GM23338 (cell line): ENCODE results near the gene KCTD10. TPM values are rescaled to one million over a fixed set of nuclear protein-coding genes. Genes with fewer than 3 reads are reported as not detected.

Experiments used
- ATAC-seq: fragments of 200-7000 bp; cut with Tn5 transposase; 3 replicates; pipeline ENCODE4 v1.9.1; 2020
- DNase-seq: peaks from one replicate; pipeline ENCODE4 v3.0.0-alpha.2; 2015; ENCODE audit warnings: low spot score
- H2AFZ ChIP-seq: fragments of 200-600 bp; sonication (generic); 2 replicates; pipeline ENCODE4 v1.8.0; 2016; ENCODE audit warnings: antibody characterized with exemption, mild to moderate bottlenecking, moderate library complexity
- H3F3A ChIP-seq: fragments of 200-600 bp; sonication (generic); replicated peaks from 2 replicates; pipeline ENCODE4 v1.8.0; 2017; ENCODE audit warnings: antibody characterized with exemption, mixed run types, low read depth
- H3K27ac ChIP-seq: fragments of 200-600 bp; sonication (generic); 2 replicates; pipeline ENCODE4 v1.6.1; 2016; ENCODE audit warnings: low read depth
- H3K27me3 ChIP-seq: fragments of 200-600 bp; sonication (generic); 2 replicates; pipeline ENCODE4 v1.8.0; 2016; ENCODE audit warnings: mild to moderate bottlenecking, mixed run types, moderate library complexity; ENCODE audit not compliant: insufficient read depth
- H3K36me3 ChIP-seq: fragments of 200-600 bp; sonication (generic); 2 replicates; pipeline ENCODE4 v1.8.0; 2016; ENCODE audit warnings: mild to moderate bottlenecking; ENCODE audit not compliant: insufficient read depth
- H3K4me1 ChIP-seq: fragments of 200-600 bp; sonication (generic); 2 replicates; pipeline ENCODE4 v1.8.0; 2016; ENCODE audit warnings: mild to moderate bottlenecking, moderate library complexity; ENCODE audit not compliant: insufficient read depth
- H3K4me2 ChIP-seq: fragments of 200-600 bp; sonication (generic); 2 replicates; pipeline ENCODE4 v1.7.1; 2017; ENCODE audit warnings: mixed run types
- H3K4me3 ChIP-seq: fragments of 200-600 bp; sonication (generic); 2 replicates; pipeline ENCODE4 v1.6.1; 2016; ENCODE audit warnings: mixed run types
- H3K79me2 ChIP-seq: fragments of 200-600 bp; sonication (generic); replicated peaks from 2 replicates; pipeline ENCODE4 v1.8.0; 2017; ENCODE audit warnings: mild to moderate bottlenecking; ENCODE audit not compliant: insufficient read depth
- H3K9me2 ChIP-seq: fragments of 200-600 bp; sonication (generic); 2 replicates; pipeline ENCODE4 v1.8.0; 2017; ENCODE audit not compliant: insufficient read depth
- H4K20me1 ChIP-seq: fragments of 200-600 bp; sonication (generic); replicated peaks from 2 replicates; pipeline ENCODE4 v1.8.0; 2017; ENCODE audit warnings: mild to moderate bottlenecking; ENCODE audit not compliant: insufficient read depth
- H3K27ac Mint-ChIP-seq: 2 replicates; pipeline ENCODE4 v1.8.0; 2020; ENCODE audit warnings: inconsistent platforms, mild to moderate bottlenecking, moderate library complexity, mixed read lengths
- H3K27me3 Mint-ChIP-seq: 3 replicates; pipeline ENCODE4 v1.8.0; 2022; ENCODE audit warnings: low read depth, mild to moderate bottlenecking, moderate library complexity, mixed read lengths, inconsistent platforms; ENCODE audit not compliant: insufficient read depth, poor library complexity
- H3K36me3 Mint-ChIP-seq: 3 replicates; pipeline ENCODE4 v1.8.0; 2021; ENCODE audit warnings: low read depth, mild to moderate bottlenecking, inconsistent platforms, moderate library complexity, mixed read lengths
- H3K4me1 Mint-ChIP-seq: 3 replicates; pipeline ENCODE4 v1.8.0; 2020; ENCODE audit warnings: mild to moderate bottlenecking, inconsistent platforms, mixed read lengths
- H3K4me3 Mint-ChIP-seq: 3 replicates; pipeline ENCODE4 v1.8.0; 2021; ENCODE audit warnings: moderate library complexity, mild to moderate bottlenecking, inconsistent platforms, mixed read lengths
- H3K9me3 Mint-ChIP-seq: 3 replicates; pipeline ENCODE4 v1.8.0; 2020; ENCODE audit warnings: moderate library complexity, mild to moderate bottlenecking, inconsistent platforms, mixed read lengths
- CREB1 ChIP-seq: fragments of 250-450 bp; sonication (Bioruptor Pico); IDR thresholded peaks from 2 replicates; pipeline ENCODE4 v1.5.0; 2020; ENCODE audit warnings: low read depth, mild to moderate bottlenecking, moderate library complexity
- CTCF ChIP-seq, 2 experiments: fragments of 200-600 bp in 1 of 2; sonication (generic) in 1 of 2; conservative IDR thresholded peaks; 2 replicates each; pipeline versions ENCODE4 v1.5.1 to v1.6.1; 2016 to 2017; ENCODE audit warnings: antibody characterized with exemption in 2 of 2, low read depth in 2 of 2, mild to moderate bottlenecking in 2 of 2, moderate library complexity in 1 of 2
- ETS1 ChIP-seq: IDR thresholded peaks from 2 replicates; pipeline ENCODE4 v1.6.1; 2016; ENCODE audit warnings: antibody characterized with exemption
- EZH2 ChIP-seq: fragments of 200-600 bp; sonication (generic); IDR thresholded peaks from one replicate; pipeline ENCODE4 v1.8.0; 2017; ENCODE audit warnings: antibody characterized with exemption, mild to moderate bottlenecking, low read depth; ENCODE audit not compliant: unreplicated experiment
- EZH2phosphoT487 ChIP-seq: fragments of 200-600 bp; sonication (generic); IDR thresholded peaks from one replicate; pipeline ENCODE4 v1.8.1; 2018; ENCODE audit warnings: antibody characterized with exemption; ENCODE audit not compliant: unreplicated experiment
- JUNB ChIP-seq: IDR thresholded peaks from one replicate; pipeline ENCODE4 v1.6.1; 2016; ENCODE audit warnings: antibody characterized with exemption; ENCODE audit not compliant: unreplicated experiment
- NANOG ChIP-seq: IDR thresholded peaks from 2 replicates; pipeline ENCODE4 v1.6.1; 2016; ENCODE audit warnings: antibody characterized with exemption, borderline replicate concordance
- POLR2AphosphoS5 ChIP-seq: IDR thresholded peaks from 2 replicates; pipeline ENCODE4 v1.6.1; 2016; ENCODE audit warnings: antibody characterized with exemption, low read depth
- REST ChIP-seq: IDR thresholded peaks from one replicate; pipeline ENCODE4 v1.6.1; 2018; ENCODE audit warnings: antibody characterized with exemption; ENCODE audit not compliant: unreplicated experiment
- ZNF114 ChIP-seq: fragments of 250-450 bp; sonication (Bioruptor Pico); IDR thresholded peaks from 2 replicates; pipeline ENCODE4 v1.5.0; 2020; ENCODE audit warnings: mild to moderate bottlenecking, moderate library complexity
- ZNF462 ChIP-seq: fragments of 250-450 bp; sonication (Bioruptor Pico); IDR thresholded peaks from 2 replicates; pipeline ENCODE4 v1.5.0; 2020; ENCODE audit warnings: mild to moderate bottlenecking, moderate library complexity
- polyA plus RNA-seq: library from polyadenylated mRNA; unstranded; fragments of >200 nt; fragmentation: Nextera tagmentation; extraction: Ambion mirVana; gene quantifications from 2 replicates; pipeline ENCODE4 v1.2.1, GENCODE V29; 2016
- total RNA-seq: library from RNA; depleted of rRNA; stranded (reverse); fragments of >200 nt; shearing (Covaris generic); gene quantifications from 2 replicates; pipeline ENCODE4 v1.2.3, GENCODE V29; 2014

Gene KCTD10
- total and polyA plus RNA-seq, 2 experiments from 2014 or later: 15.8 to 45.2 TPM

- Histone ChIP-seq H3K27me3 (no peaks in the 10 kb centered on the region), H3K4me1 (peaks cover 8% of the 10 kb centered on the region), H3F3A (no peaks in the 10 kb centered on the region), H4K20me1 (no peaks in the 10 kb centered on the region; the same call in 1 of the 2 replicates), H3K36me3 (peaks cover 13% of the 10 kb centered on the region; the same call in 1 of the 2 replicates), H3K9me2 (no peaks in the 10 kb centered on the region), H3K4me2 (no peak overlapping the region), H3K79me2 (peaks cover 23% of the 10 kb centered on the region), H3K4me3 (no peak overlapping the region), H2AFZ (no peak overlapping the region), H3K27ac (no peak overlapping the region)
- Mint-ChIP-seq H3K36me3 (peaks cover 34% of the 10 kb centered on the region), H3K4me3 (no peak overlapping the region), H3K27ac (no peak overlapping the region), H3K27me3 (no peaks in the 10 kb centered on the region), H3K4me1 (no peaks in the 10 kb centered on the region), H3K9me3 (no peaks in the 10 kb centered on the region)
- DNase-seq (no peak), ATAC-seq (no peak)
- no peak for TF ChIP-seq CREB1 (CRISPR knock-in tag)
- TF ChIP-seq EZH2phosphoT487: no peak
- no peak for TF ChIP-seq REST
- TF ChIP-seq CTCF (conservative IDR thresholded peaks at IDR 0.05; ENCODE audit: low read depth in 2 of 2): no peak
- TF ChIP-seq ETS1: no peak
- no peak for TF ChIP-seq EZH2
- TF ChIP-seq ZNF462 (CRISPR knock-in tag): no peak
- TF ChIP-seq NANOG: no peak
- no peak for TF ChIP-seq ZNF114 (CRISPR knock-in tag)
- no peak for TF ChIP-seq POLR2AphosphoS5
- no peak for TF ChIP-seq JUNB
Observed at GRCh38 chr12:109482894-109483293, 5.8 kb upstream of the KCTD10 start.
